CD4-positive, alpha-beta T cell (primary cell): Measurements from ENCODE around the gene DCP1B. TPM values are rescaled to one million over a fixed set of nuclear protein-coding genes. Genes with fewer than 3 reads are reported as not detected.
A peak's percentile ranks its signal among the peaks of the same experiment; 100 is the strongest.

Experiments used
- ATAC-seq: fragments of 200-7000 bp; cut with Tn5 transposase; one replicate; pipeline ENCODE4 v1.10.0; 2022; ENCODE audit warnings: mild to moderate bottlenecking; ENCODE audit not compliant: poor library complexity
- CTCF ChIA-PET: fragments of 350-600 bp; sonication (Branson Sonifier 250); formaldehyde crosslinking; loops from one replicate; lab custom pipeline; 2021; ENCODE audit warnings: antibody characterized with exemption, inconsistent platforms; lab: Charles Lee
- POLR2A ChIA-PET: fragments of 350-600 bp; sonication (Branson Sonifier 250); formaldehyde crosslinking; loops from one replicate; lab custom pipeline; 2021; ENCODE audit warnings: antibody characterized with exemption, inconsistent platforms; lab: Charles Lee
- DNase-seq, 14 experiments: peaks; one replicate each; pipeline ENCODE4 v3.0.0-alpha.2; 2013 to 2020; ENCODE audit warnings: mixed read lengths in 2 of 14
- H3K27ac ChIP-seq, 2 donors: one replicate each; pipeline versions ENCODE4 v1.5.1 to v1.7.0; 2013; ENCODE audit warnings: low read length in 2 of 2, low read depth in 1 of 2, mild to moderate bottlenecking in 1 of 2
- H3K27me3 ChIP-seq, 2 experiments: 1 replicate in 1 of 2; 2 replicates in 1 of 2; pipeline versions ENCODE4 v1.6.1 to v1.7.0; 2013; ENCODE audit warnings: low read length in 2 of 2, control low read depth in 1 of 2, mild to moderate bottlenecking in 1 of 2, moderate library complexity in 1 of 2; ENCODE audit not compliant: insufficient read depth in 2 of 2, control insufficient read depth in 1 of 2
- H3K36me3 ChIP-seq: one replicate; pipeline ENCODE4 v1.6.1; 2013; ENCODE audit warnings: low read length, control low read depth; ENCODE audit not compliant: insufficient read depth
- H3K4me1 ChIP-seq: one replicate; pipeline ENCODE4 v1.6.1; 2013; ENCODE audit warnings: low read length, control low read depth; ENCODE audit not compliant: insufficient read depth
- H3K4me3 ChIP-seq: one replicate; pipeline ENCODE4 v1.5.1; 2013; ENCODE audit warnings: mild to moderate bottlenecking, low read length, moderate library complexity
- H3K9me3 ChIP-seq, 2 experiments: 1 replicate in 1 of 2; 2 replicates in 1 of 2; pipeline versions ENCODE4 v1.6.1 to v1.7.0; 2013; ENCODE audit warnings: low read length in 2 of 2, mild to moderate bottlenecking in 2 of 2, control low read depth in 1 of 2, moderate library complexity in 1 of 2; ENCODE audit not compliant: control insufficient read depth in 1 of 2, insufficient read depth in 1 of 2
- H3K27ac Mint-ChIP-seq: one replicate; pipeline ENCODE4 v1.8.0; 2020; ENCODE audit warnings: mixed read lengths
- H3K27me3 Mint-ChIP-seq: one replicate; pipeline ENCODE4 v1.8.0; 2021; ENCODE audit warnings: mixed read lengths
- H3K36me3 Mint-ChIP-seq: one replicate; pipeline ENCODE4 v1.8.0; 2021; ENCODE audit warnings: low read depth, mixed read lengths
- H3K4me1 Mint-ChIP-seq: one replicate; pipeline ENCODE4 v1.8.0; 2021; ENCODE audit warnings: low read depth, mixed read lengths
- H3K4me3 Mint-ChIP-seq: one replicate; pipeline ENCODE4 v1.8.0; 2020; ENCODE audit warnings: mild to moderate bottlenecking, mixed read lengths
- H3K9me3 Mint-ChIP-seq: one replicate; pipeline ENCODE4 v1.8.0; 2020; ENCODE audit warnings: mixed read lengths
- CTCF ChIP-seq: fragments of 200-600 bp; IDR thresholded peaks from one replicate; pipeline ENCODE4 v1.8.0; 2022; ENCODE audit warnings: antibody characterized with exemption, mild to moderate bottlenecking
- intact Hi-C, 2 experiments: fragments of 100-400 bp; cut with DNase I in 1 of 2; cut with micrococcal nuclease in 1 of 2; formaldehyde crosslinking; loops; one replicate each; pipeline versions ENCODE4 v1.15.1 to v1.9.0; 2023 to 2025; cut with DNase I, micrococcal nuclease
- total RNA-seq, 174 experiments: library from RNA in 2 of 174; stranded (reverse) in 2 of 174; gene quantifications; one replicate each; pipeline ENCODE4 v1.2.3 and lab custom pipeline; 2021 to 2026

The DCP1B gene
- total RNA-seq, 2 experiments from 2014 or later = 4.3 to 4.6 TPM

DNA sequence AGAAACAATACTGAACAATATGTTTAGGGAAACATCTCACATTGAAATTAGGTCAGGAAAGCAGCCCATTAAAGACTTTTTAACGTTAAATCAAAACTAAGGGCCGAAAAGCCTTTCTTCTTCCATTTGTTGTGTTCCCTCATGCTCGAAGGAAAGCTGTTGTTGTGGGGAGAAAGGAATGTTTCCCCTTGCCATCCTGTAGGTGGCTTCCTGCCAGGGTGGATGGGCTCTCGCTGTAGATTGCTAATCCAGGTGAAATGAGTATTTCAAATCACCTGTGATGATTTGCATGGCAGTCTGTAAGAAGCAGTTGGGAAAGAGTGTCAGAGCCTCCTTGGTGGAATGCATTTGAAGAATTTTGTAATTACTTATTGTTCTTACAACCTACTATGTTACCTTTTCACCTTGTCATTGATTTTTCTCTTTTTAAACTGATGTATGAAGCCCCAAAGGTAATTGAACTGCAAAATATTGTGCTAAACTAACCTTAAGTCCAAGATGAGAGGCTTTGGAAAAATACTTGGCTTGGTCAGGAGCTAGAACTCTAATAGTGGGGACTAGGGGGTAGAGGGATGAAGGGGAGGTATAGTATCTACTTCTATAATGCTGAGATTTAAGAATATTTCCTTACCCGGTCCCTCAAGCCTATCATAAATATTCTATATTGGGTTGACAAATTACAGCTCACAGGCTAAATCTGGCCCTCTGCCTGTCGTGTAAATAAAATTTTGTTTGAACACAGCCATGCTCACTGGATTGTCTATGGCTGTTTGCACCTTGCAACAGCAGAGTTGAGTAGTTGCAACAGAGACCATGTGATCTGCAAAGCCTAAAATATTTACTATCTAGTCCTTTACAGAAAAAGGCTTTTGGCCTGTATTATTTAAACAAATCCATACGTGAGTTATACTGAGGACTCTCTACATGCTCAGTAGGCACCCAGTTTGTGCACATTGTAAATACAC is 7.7 kb upstream of the DCP1B start:
- Histone ChIP-seq H3K9me3 (no peaks in the 10 kb centered on the region), H3K4me3 (no peak overlapping the region), H3K36me3 (no peaks in the 10 kb centered on the region), H3K4me1 (no peaks in the 10 kb centered on the region), H3K27me3 (no peaks in the 10 kb centered on the region), H3K27ac (no peak overlapping the region)
- Mint-ChIP-seq H3K4me1 (no peaks in the 10 kb centered on the region), H3K27ac (no peak overlapping the region), H3K4me3 (no peak overlapping the region), H3K9me3 (no peaks in the 10 kb centered on the region), H3K27me3 (no peaks in the 10 kb centered on the region), H3K36me3 (no peaks in the 10 kb centered on the region)
- DNase-seq (no peak), ATAC-seq (no peak)
- TF ChIP-seq CTCF = no peak
- CTCF ChIA-PET = no interaction called here
- intact Hi-C loops = no loop called here
- POLR2A ChIA-PET = no interaction called here

DNA sequence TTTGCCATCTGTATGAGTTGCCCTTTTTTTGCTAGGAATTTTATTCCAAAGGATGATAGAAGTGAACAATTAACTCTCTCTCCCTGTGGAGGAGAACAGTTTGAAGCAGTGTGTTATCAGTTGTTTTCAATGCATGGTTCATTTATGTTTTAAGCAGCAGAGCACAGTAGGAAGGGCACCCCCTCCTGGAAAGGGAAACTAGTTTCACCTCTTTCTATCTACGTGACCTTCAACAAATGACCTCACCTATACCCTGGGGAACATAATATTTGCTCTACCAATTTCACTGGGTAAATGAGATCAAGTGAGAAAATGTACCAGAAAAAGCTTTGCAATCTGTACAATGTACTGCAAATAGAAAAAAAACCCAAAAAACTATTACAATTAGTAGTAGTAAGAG is 5.4 kb upstream of the DCP1B start:
- Histone ChIP-seq H3K36me3 (no peaks in the 10 kb centered on the region), H3K27me3 (no peaks in the 10 kb centered on the region), H3K9me3 (no peaks in the 10 kb centered on the region), H3K27ac (no peak overlapping the region), H3K4me3 (no peak overlapping the region), H3K4me1 (peaks cover 3% of the 10 kb centered on the region)
- DNase-seq (peak in 1 of 14 experiments; percentile 7), ATAC-seq (no peak)
- no peak for TF ChIP-seq CTCF
- Mint-ChIP-seq H3K4me1 (peaks cover under 1% of the 10 kb centered on the region), H3K27me3 (no peaks in the 10 kb centered on the region), H3K4me3 (no peak overlapping the region), H3K27ac (no peak overlapping the region), H3K9me3 (no peaks in the 10 kb centered on the region), H3K36me3 (no peaks in the 10 kb centered on the region)
- intact Hi-C loops = loop anchor here in 1 of 2 experiments (10.0 kb wide), 1 partner anchor 785 kb away; the partner anchor contains the start of gene FKBP4
- CTCF ChIA-PET = no interaction called here
- POLR2A ChIA-PET = interaction anchor here (0.6 kb wide), 1 partner anchor 251 kb away, joined by 3 read pairs; no protein-coding TSS in a partner anchor

- TF ChIP-seq CTCF = no peak
- POLR2A ChIA-PET = interaction anchor here (0.7 kb wide), 1 partner anchor 12 kb away, joined by 4 read pairs; no protein-coding TSS in a partner anchor
- Mint-ChIP-seq H3K9me3 (no peaks in the 10 kb centered on the region), H3K4me1 (peaks cover 10% of the 10 kb centered on the region), H3K36me3 (peaks cover 8% of the 10 kb centered on the region), H3K27me3 (no peaks in the 10 kb centered on the region), H3K4me3 (no peak overlapping the region), H3K27ac (no peak overlapping the region)
- Histone ChIP-seq H3K27ac (no peak overlapping the region), H3K9me3 (no peaks in the 10 kb centered on the region), H3K27me3 (no peaks in the 10 kb centered on the region), H3K36me3 (no peaks in the 10 kb centered on the region), H3K4me1 (peaks cover 9% of the 10 kb centered on the region), H3K4me3 (no peak overlapping the region)
- intact Hi-C loops = loop anchor here in 1 of 2 experiments (10.0 kb wide), 1 partner anchor 786 kb away; the partner anchor contains the start of gene FKBP4
- ATAC-seq (no peak), DNase-seq (no peak)
- CTCF ChIA-PET = no interaction called here
Measured at GRCh38 chr12:2008677-2009076, 4.4 kb upstream of the DCP1B start.
